GM18868 (cell line): ENCODE measurements around the gene FAM13C.
"Not testable (repeated sequence)": the region's sequence is repeated elsewhere in the genome, so short reads cannot be mapped to it uniquely, and the experiment has no call there.

Experiments
- ATAC-seq: cut with Tn5 transposase; IDR thresholded peaks from one replicate; pipeline ENCODE4 v1.9.1; 2021; ENCODE audit warnings: mild to moderate bottlenecking, moderate library complexity; ENCODE audit not compliant: unreplicated experiment

Gene FAM13C

GRCh38 chr10:59362144-59362958 lies at the start of gene FAM13C:
Gene FAM13C (minus strand): TSS chr10:59362549. CDS start chr10:59362460, 89 bp downstream.
- peak; percentile 71 for ATAC-seq

GRCh38 chr10:59405235-59405634 lies 42.9 kb upstream of the FAM13C start:
- ATAC-seq = no peak

- ATAC-seq = no peak
Measured at GRCh38 chr10:59400214-59400613, 37.9 kb upstream of the FAM13C start.

GRCh38 chr10:59399329-59399728 lies 37.0 kb upstream of the FAM13C start:
- not testable (repeated sequence) for ATAC-seq

- ATAC-seq = no peak
Measured at GRCh38 chr10:59397961-59398360, 35.6 kb upstream of the FAM13C start.

- ATAC-seq = no peak
Measured at GRCh38 chr10:59395984-59396383, 33.6 kb upstream of the FAM13C start.

GRCh38 chr10:59393349-59393748 lies 31.0 kb upstream of the FAM13C start:
- ATAC-seq = no peak

- ATAC-seq = no peak
Measured at GRCh38 chr10:59391060-59391459, 28.7 kb upstream of the FAM13C start.

GRCh38 chr10:59388671-59388976 lies 26.3 kb upstream of the FAM13C start:
- ATAC-seq = no peak

- no peak for ATAC-seq
Measured at GRCh38 chr10:59387951-59388670, 25.8 kb upstream of the FAM13C start.

GRCh38 chr10:59384761-59385160 lies 22.4 kb upstream of the FAM13C start:
- no peak for ATAC-seq

- ATAC-seq = no peak
Measured at GRCh38 chr10:59383908-59384307, 21.6 kb upstream of the FAM13C start.

- ATAC-seq = no peak
Measured at GRCh38 chr10:59383436-59383835, 21.1 kb upstream of the FAM13C start.

- no peak for ATAC-seq
Measured at GRCh38 chr10:59382831-59383295, 20.5 kb upstream of the FAM13C start.

- no peak for ATAC-seq
Measured at GRCh38 chr10:59381687-59382086, 19.3 kb upstream of the FAM13C start.

GRCh38 chr10:59376846-59377245 lies 14.5 kb upstream of the FAM13C start:
- ATAC-seq = no peak

GRCh38 chr10:59375990-59376389 lies 13.6 kb upstream of the FAM13C start:
- ATAC-seq = no peak

- no peak for ATAC-seq
Measured at GRCh38 chr10:59374916-59375315, 12.6 kb upstream of the FAM13C start.

GRCh38 chr10:59373071-59373470 lies 10.7 kb upstream of the FAM13C start:
- no peak for ATAC-seq

- ATAC-seq = no peak
Measured at GRCh38 chr10:59372543-59372942, 10.2 kb upstream of the FAM13C start.

- ATAC-seq = no peak
Measured at GRCh38 chr10:59366290-59366689, 3.9 kb upstream of the FAM13C start.

- no peak for ATAC-seq
Measured at GRCh38 chr10:59363446-59363958, 1.2 kb upstream of the FAM13C start.
